Loucy (cell line): Measurements from ENCODE around the gene ZBED4.
A peak's percentile ranks its signal among the peaks of the same experiment; 100 is the strongest.
"Not testable (repeated sequence)": the region's sequence is repeated elsewhere in the genome, so short reads cannot be mapped to it uniquely, and the experiment has no call there.

ENCODE experiments used
- H2AFZ ChIP-seq: fragments of 200-600 bp; sonication (generic); 2 replicates; pipeline ENCODE4 v1.6.0; 2016; ENCODE audit warnings: antibody characterized with exemption, mild to moderate bottlenecking, low read length, moderate library complexity
- H3F3A ChIP-seq: fragments of 200-600 bp; 2 replicates; pipeline ENCODE4 v1.6.0; 2016; ENCODE audit warnings: antibody characterized with exemption, low read depth, mild to moderate bottlenecking
- H3K27me3 ChIP-seq: fragments of 200-600 bp; sonication (generic); 2 replicates; pipeline ENCODE4 v1.6.1; 2014; ENCODE audit warnings: low read length, mild to moderate bottlenecking; ENCODE audit not compliant: insufficient read depth, poor library complexity, severe bottlenecking
- H3K36me3 ChIP-seq: fragments of 200-600 bp; sonication (generic); 2 replicates; pipeline ENCODE4 v1.6.1; 2016; ENCODE audit warnings: low read length; ENCODE audit not compliant: insufficient read depth
- H3K4me1 ChIP-seq: fragments of 200-600 bp; sonication (generic); 2 replicates; pipeline ENCODE4 v1.5.1; 2014; ENCODE audit warnings: low read length, mild to moderate bottlenecking; ENCODE audit not compliant: insufficient read depth, poor library complexity, severe bottlenecking
- H3K4me2 ChIP-seq: fragments of 200-600 bp; sonication (generic); 2 replicates; pipeline ENCODE4 v1.6.0; 2014; ENCODE audit warnings: antibody characterized with exemption, low read length, low read depth, mild to moderate bottlenecking; ENCODE audit not compliant: poor library complexity, severe bottlenecking
- H3K4me3 ChIP-seq: fragments of 200-600 bp; sonication (generic); 2 replicates; pipeline ENCODE4 v1.5.1; 2014; ENCODE audit warnings: low read length, mild to moderate bottlenecking, mixed read lengths; ENCODE audit not compliant: poor library complexity, severe bottlenecking
- H3K79me2 ChIP-seq: fragments of 200-600 bp; sonication (generic); 2 replicates; pipeline ENCODE4 v1.6.1; 2014; ENCODE audit warnings: low read length; ENCODE audit not compliant: insufficient read depth
- H3K9ac ChIP-seq: fragments of 200-600 bp; sonication (generic); 2 replicates; pipeline ENCODE4 v1.6.0; 2014; ENCODE audit warnings: mild to moderate bottlenecking, low read depth, low read length, moderate library complexity; ENCODE audit not compliant: poor library complexity, severe bottlenecking
- H3K9me2 ChIP-seq: fragments of 200-600 bp; sonication (generic); replicated peaks from 2 replicates; pipeline ENCODE4 v1.6.1; 2016; ENCODE audit warnings: low read depth, low read length, mixed read lengths
- H3K9me3 ChIP-seq: fragments of 200-600 bp; sonication (generic); 2 replicates; pipeline ENCODE4 v1.6.1; 2014; ENCODE audit warnings: mild to moderate bottlenecking, antibody characterized with exemption, low read length, low read depth; ENCODE audit not compliant: insufficient read depth
- H4K20me1 ChIP-seq: fragments of 200-600 bp; sonication (generic); 2 replicates; pipeline ENCODE4 v1.6.0; 2014; ENCODE audit warnings: antibody characterized with exemption, low read length, mild to moderate bottlenecking; ENCODE audit not compliant: insufficient read depth, poor library complexity, severe bottlenecking
- CTCF ChIP-seq: fragments of 200-600 bp; sonication (generic); conservative IDR thresholded peaks from 2 replicates; pipeline ENCODE4 v1.5.1; 2014; ENCODE audit warnings: mild to moderate bottlenecking, antibody characterized with exemption, low read length
- EZH2phosphoT487 ChIP-seq: fragments of 200-600 bp; IDR thresholded peaks from 2 replicates; pipeline ENCODE4 v1.6.1; 2018; ENCODE audit warnings: antibody characterized with exemption, mild to moderate bottlenecking, moderate library complexity, borderline replicate concordance

ZBED4 gene

DNA sequence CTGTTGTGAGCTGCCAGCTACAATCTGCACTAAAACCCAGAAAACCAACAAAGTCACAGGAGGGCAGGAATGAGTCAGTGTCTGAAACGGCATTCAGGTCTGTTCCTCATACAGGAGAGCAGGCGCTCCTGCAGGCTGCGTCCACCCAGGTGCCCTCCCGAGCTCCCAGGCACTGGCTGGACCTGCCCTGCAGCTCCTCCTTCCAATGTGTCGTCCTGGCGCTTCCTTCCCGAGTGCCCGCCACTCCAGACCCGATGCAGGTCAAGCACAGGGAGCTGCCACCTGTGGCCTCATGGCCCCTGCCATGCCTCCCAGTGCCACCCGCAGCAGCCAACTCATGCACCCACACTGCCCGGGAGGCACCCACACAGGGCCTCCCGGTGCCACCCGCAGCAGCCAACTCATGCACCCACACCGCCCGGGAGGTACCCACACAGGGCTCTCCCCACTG is 38.0 kb upstream of the ZBED4 start:
- no peak for TF ChIP-seq CTCF
- no peak for TF ChIP-seq EZH2phosphoT487
- Histone ChIP-seq H3K9me3 (no peaks in the 10 kb centered on the region), H3K4me3 (no peak overlapping the region), H2AFZ (no peak overlapping the region), H3K9me2 (no peaks in the 10 kb centered on the region), H3K4me2 (peak overlapping the region; percentile 39), H3F3A (no peaks in the 10 kb centered on the region; the same call in 1 of the 2 replicates), H3K9ac (no peak overlapping the region), H3K79me2 (peaks cover 100% of the 10 kb centered on the region), H4K20me1 (peaks cover 98% of the 10 kb centered on the region), H3K27me3 (no peaks in the 10 kb centered on the region), H3K36me3 (peaks cover 69% of the 10 kb centered on the region), H3K4me1 (peaks cover 50% of the 10 kb centered on the region)

- no peak overlapping the region for H3K4me3 ChIP-seq
- H3K36me3 ChIP-seq = peaks cover 74% of the 10 kb centered on the region
- peak overlapping the region; percentile 39 for H3K4me2 ChIP-seq
- H2AFZ ChIP-seq = no peak overlapping the region
- H3K4me1 ChIP-seq = peaks cover 45% of the 10 kb centered on the region
- no peak; the same call in 1 of the 2 replicates for TF ChIP-seq CTCF
- no peak for TF ChIP-seq EZH2phosphoT487
- H3K9me2 ChIP-seq = no peaks in the 10 kb centered on the region
- H3K9me3 ChIP-seq = no peaks in the 10 kb centered on the region
- no peaks in the 10 kb centered on the region for H3K27me3 ChIP-seq
- H3K79me2 ChIP-seq = peaks cover 100% of the 10 kb centered on the region
- H3F3A ChIP-seq = no peaks in the 10 kb centered on the region
- H4K20me1 ChIP-seq = peaks cover 96% of the 10 kb centered on the region
- no peak overlapping the region for H3K9ac ChIP-seq
Observed at GRCh38 chr22:49817359-49817758, 36.3 kb upstream of the ZBED4 start.

DNA sequence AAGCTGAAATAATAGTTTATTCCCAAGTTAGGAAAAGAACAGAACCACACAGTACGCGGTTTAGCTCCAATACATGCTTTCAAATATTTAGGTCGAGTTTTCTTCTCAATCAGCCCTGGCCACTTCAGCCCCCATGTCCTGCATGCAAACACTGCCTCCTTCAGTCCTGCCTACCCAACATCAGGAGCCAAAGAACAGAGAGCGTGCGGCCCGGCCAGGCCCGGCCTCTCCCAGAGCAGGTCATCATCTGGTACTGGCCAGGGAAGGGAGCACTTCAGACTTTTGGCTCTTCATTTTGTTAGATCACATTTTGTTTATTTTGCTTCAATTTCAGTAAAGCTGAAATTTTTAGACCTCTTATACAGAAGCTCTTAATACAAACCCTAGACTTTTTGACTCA is 32.7 kb upstream of the ZBED4 start:
- TF ChIP-seq CTCF (peak; percentile 44), EZH2phosphoT487 (no peak)
- Histone ChIP-seq H4K20me1 (peaks cover 98% of the 10 kb centered on the region), H3F3A (no peaks in the 10 kb centered on the region), H3K36me3 (peaks cover 71% of the 10 kb centered on the region), H3K4me2 (peak overlapping the region; percentile 97), H3K9me3 (no peaks in the 10 kb centered on the region), H3K27me3 (no peaks in the 10 kb centered on the region), H3K4me3 (peak overlapping the region; percentile 82), H3K9ac (peak overlapping the region; percentile 44), H2AFZ (no peak overlapping the region), H3K9me2 (no peaks in the 10 kb centered on the region), H3K79me2 (peaks cover 100% of the 10 kb centered on the region), H3K4me1 (peaks cover 66% of the 10 kb centered on the region)

GRCh38 chr22:49821741-49822140 is 31.9 kb upstream of the ZBED4 start:
- H3K36me3 ChIP-seq = peaks cover 64% of the 10 kb centered on the region
- peaks cover 98% of the 10 kb centered on the region for H4K20me1 ChIP-seq

More at GRCh38 chr22:49821741-49822140, 31.9 kb upstream of the ZBED4 start:
- H3K9me2 ChIP-seq, H3K27me3 ChIP-seq, H2AFZ ChIP-seq, H3F3A ChIP-seq, H3K9me3 ChIP-seq: not testable (repeated sequence)
- H3K4me2 ChIP-seq = peak overlapping the region; percentile 97
- H3K4me3 ChIP-seq = peak overlapping the region; percentile 82
- H3K4me1 ChIP-seq = peaks cover 65% of the 10 kb centered on the region
- H3K9ac ChIP-seq = peak overlapping the region; percentile 44
- peaks cover 100% of the 10 kb centered on the region for H3K79me2 ChIP-seq
